GM04503 (cell line): ENCODE results near the gene NAALADL2.
"Not testable (repeated sequence)": the region's sequence is repeated elsewhere in the genome, so short reads cannot be mapped to it uniquely, and the experiment has no call there.

ENCODE experiments used
- DNase-seq: peaks from one replicate; pipeline ENCODE4 v3.0.0-alpha.2; 2012; ENCODE audit warnings: low read depth

Gene NAALADL2

DNA sequence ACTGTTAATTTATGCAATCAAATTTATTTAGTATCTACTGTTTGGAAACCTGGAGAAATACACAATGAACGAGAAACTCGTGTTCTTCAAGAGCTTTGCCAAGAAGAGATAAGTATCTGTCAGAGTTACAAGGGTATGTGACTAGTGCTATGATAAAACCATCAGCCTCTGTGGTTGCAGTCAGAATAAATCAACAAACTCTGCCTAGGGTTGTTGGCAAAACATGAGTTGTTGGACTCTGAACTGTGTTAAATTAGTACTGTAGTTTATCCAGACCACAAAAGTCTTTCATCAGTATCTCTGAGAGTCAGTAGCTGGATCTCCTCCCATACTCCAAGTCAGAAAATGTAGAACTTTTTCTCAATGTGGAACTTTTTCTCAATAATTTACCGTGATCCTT lies 918.4 kb downstream of the NAALADL2 start:
- peak; percentile 46 for DNase-seq

DNA sequence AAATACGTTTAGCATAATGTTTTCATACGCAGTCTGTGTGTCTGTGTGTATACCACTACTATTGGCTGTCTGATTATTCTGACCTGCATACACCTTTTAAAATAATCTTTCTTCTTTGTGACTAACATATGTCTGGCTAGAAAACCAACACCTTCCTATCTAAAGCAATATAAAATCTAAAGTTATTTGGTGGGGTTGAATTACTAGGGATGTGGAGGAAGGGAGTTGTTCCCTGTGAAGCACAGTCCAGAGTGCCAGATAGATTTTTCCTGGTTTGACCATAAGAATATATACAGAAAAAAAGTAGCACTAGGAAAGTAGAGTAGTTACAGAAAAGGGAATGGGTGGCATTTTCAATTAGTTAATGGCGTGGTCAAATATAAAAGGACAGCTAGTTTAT lies 918.8 kb downstream of the NAALADL2 start:
- DNase-seq = no peak

DNA sequence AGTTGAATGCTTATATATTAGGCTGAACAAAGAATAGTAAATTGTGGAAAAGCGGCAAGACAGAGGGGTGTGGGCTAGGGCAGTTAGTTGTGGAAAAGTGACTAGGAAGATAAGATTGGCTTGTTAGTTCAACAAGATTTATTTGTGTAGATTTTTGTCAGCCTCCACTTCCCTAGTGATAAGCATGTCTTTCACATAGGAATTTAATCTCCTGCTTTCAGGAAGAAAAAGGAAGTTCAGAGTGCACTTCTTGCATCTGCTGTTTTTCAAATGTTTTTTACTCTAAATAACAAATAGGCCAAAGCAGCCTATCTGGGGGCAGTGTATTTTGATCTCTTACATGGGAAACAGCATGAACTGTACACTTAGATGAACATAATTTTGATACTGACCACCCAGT lies 919.9 kb downstream of the NAALADL2 start:
- no peak for DNase-seq

DNA sequence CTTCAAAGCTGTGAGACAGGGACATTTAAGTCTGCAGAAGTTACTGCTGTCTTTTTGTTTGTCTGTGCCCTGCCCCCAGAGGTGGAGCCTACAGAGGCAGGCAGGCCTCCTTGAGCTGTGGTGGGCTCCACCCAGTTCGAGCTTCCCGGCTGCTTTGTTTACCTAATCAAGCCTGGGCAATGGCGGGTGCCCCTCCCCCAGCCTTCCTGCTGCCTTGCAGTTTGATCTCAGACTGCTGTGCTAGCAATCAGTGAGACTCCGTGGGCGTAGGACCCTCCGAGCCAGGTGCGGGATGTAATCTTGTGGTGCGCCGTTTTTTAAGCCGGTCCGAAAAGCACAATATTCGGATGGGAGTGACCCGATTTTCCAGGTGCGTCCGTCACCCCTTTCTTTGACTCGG lies 928.0 kb downstream of the NAALADL2 start:
- not testable (repeated sequence) for DNase-seq

DNA sequence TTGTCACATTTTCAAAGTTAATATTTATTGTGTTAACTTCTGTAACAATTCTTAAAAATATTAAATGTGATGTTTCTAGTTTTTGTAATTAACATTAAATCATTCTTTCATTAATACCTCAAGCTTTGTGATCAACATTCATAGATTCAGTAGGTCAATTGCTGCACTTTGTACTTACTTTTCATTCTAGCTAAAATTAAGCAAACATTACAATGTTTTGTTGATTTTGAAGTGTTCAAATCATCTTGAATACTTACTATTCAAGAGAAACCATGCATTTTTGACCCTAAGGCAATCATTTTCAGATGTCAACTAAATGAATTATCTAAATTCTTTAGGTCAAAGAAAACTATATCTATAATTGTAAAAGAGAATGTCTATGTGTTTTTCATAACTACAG lies 933.1 kb downstream of the NAALADL2 start:
- no peak for DNase-seq

DNA sequence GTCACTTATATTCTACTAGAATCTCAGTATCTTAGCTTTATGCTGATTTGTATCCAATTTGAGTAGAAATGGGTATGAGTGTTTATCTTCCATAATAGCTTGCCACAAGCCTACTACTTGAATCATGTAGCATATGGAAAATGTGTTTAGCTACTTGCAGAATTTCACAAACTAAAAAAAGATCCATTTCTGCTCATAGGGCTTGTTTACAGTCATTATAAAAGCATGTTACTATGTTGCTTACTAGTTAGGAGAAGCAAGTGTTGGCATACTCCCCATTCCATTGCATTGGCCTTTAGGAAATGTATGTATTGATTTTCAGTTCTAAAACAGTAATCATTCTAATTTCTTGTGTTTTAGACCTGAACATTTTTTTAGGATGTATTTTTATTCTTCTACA lies 939.2 kb downstream of the NAALADL2 start:
- DNase-seq = no peak

DNA sequence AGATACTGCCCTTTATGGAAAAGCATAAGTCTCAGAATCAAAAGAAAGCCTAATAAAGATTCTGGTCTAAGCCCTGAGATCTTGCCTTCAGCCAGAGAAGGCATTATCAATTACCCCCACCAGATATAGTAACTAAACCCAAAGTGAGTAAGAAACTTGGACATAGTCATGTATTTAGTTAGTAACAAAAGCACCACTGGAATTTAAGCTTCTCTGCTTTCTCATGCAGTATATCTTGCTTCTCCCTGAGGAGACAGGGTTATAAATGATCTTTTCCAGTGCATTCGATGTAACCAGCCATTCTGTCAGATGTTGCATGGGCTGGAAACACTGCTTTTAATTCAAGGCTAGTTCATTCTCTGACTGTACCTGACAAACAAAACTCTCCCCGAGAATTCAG lies 946.7 kb downstream of the NAALADL2 start:
- no peak for DNase-seq

DNA sequence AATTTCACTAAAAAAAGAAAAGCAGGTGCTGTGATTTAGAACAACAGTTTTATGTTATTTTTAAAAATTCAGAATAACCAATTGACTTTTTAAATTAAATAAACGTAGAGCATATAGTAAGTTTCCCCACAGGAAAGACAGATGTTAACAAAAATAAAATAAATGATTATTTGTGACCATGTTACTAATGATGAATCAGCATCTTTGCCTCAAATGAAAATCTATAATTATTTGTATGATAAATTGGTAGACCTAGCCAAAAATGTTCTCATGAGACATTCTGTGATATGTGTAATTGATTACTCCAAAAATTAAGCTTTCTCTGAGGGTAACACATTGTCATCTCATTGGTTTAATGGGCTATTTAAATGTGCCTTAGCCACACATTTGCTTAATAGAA lies 948.0 kb downstream of the NAALADL2 start:
- DNase-seq = no peak

DNA sequence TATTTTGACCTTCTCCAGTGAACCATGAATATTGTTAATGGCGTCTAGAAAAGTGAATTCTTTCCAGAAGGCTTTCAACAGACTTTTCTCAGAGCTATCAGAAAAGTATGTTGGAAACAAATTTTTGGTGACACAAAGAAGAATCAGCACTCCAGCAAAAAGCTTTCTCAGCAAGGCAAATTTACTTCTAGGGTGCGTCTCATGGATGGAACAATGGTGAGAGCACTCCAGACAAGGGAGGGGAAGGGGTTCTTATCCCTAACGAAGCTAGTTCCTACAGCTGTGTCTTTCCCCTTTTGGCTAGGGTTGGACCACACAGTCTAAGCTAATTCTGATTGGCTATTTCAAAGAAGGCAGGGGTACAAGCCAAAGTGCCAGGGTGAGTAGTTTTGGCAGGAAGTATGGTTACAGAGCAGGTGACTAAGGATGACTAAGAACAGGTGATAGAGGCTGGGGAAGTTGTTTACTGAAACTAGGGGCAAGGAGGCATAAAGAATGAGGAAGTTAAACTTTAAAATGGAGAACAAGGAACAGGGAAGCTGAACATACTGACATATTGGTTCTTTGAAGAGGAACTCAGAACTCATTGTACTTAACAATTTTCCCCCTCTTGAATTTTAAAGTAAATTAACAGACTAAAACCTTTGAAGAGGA lies 959.8 kb downstream of the NAALADL2 start:
- no peak for DNase-seq

DNA sequence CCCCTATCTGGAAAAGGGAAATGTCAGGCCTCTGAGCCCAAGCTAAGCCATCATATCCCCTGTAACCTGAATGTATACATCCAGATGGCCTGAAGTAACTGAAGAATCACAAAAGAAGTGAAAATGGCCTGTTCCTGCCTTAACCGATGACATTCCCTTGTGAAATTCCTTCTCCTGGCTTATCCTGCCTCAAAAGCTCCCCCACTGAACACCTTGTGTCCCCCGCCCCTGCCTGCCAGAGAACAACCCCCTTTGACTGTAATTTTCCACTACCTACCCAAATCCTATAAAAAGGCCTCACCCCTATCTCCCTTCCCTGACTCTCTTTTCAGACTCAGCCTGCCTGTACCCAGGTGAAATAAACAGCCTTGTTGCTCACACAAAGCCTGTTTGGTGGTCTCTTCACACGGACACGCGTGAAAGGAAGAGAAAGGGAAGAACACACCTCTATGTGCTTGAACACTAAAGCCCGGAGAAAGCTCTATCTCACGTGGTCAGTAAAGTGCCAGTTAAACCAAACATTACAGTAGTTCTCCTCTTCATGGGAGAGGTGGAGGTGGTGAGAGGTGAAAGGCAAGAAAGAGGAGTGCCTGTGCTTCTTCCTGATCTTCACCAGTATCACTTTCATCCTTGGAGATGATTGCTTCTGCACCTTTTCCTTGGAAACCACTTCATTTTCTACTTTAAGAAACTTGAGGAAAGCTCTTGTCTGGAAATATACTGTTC lies 963.8 kb downstream of the NAALADL2 start:
- not testable (repeated sequence) for DNase-seq

DNA sequence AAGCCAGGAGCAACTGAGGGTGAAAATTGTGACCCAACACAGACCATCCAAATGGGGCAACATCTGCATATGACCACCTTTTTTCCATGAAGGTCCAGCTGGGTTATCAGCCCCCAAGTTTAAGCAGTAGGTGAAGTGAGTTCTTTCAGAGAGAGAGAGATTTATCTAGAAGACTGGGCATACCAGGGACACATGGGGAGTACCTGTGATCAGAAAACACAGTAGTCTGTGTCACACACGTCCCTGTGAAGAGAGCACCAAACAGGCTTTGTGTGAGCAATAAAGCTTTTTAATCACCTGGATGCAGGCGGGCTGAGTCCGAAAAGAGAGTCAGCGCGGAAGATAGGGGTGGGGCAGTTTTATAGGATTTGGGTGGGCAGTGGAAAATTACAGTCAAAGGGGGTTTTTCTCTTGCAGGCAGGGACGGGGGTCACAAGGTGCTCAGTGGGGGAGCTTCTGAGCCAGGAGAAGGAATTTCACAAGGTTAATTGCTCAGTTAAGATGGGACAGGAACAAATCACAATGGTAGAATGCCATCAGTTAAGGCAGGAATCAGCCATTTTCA lies 966.0 kb downstream of the NAALADL2 start:
- not testable (repeated sequence) for DNase-seq

DNA sequence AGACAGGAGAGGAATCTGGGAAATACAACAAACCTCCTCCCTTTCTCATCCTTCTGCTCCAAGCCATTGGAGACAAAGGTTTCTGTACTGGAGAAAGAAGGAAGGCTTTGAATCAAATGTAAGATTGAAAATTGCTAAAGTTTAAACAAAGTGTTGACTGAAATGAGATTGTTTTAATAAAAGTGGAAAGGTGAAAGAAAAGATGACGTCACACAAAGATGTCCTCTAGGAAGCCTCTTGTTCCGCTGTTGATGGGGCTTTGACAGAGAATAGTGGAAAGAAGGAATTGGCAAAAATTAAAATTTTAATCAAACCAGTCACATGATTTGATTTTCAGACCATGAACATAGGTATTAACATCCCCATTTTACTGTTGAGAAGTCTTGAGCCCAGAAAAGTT lies 967.6 kb downstream of the NAALADL2 start:
- no peak for DNase-seq

DNA sequence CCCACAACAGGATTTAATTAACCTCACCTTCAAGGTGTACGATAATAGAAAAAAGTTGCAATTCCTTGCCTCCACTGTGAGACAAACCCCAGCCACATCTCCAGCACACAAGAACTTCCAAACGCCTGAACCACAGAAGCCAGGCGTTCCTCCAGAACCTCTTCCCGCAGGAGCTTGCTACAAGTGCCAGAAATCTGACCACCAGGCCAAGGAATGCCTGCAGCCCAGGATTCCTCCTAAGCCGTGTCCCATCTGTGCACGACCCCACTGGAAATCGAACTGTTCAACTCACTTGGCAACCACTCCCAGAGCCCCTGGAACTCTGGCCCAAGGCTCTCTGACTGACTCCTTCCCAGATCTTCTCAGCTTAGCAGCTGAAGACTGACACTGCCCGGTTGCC lies 970.7 kb downstream of the NAALADL2 start:
- not testable (repeated sequence) for DNase-seq

DNA sequence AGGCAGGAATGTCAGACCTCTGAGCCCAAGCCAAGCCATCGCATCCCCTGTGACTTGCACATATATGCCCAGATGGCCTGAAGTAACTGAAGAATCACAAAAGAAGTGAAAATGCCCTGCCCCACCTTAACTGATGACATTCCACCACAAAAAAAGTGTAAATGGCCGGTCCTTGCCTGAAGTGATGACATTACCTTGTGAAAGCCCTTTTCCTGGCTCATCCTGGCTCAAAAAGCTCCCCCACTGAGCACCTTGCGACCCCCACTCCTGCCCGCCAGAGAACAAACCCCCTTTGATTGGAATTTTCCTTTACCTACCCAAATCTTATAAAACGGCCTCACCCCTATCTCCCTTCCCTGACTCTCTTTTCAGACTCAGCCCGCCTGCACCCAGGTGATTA lies 976.6 kb downstream of the NAALADL2 start:
- DNase-seq = not testable (repeated sequence)

DNA sequence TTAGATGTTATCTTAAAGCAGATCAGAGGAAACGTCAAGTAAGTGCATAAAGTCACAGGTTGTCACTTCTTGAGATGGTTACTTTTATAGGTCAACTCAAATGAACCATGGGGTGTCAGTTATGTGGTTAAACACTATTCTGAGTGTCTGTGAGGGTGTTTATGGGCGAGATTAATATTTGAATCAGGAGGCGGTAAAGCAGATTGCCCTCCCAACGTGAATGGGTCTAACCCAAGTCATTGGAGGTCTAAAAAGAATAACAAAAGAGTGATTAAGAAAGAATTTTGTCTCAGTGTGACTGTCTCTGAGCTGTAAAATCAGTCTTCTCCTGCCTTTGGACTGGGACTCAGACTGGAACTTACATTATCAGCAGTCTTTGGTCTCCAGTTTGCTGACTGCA lies 977.5 kb downstream of the NAALADL2 start:
- DNase-seq = no peak

DNA sequence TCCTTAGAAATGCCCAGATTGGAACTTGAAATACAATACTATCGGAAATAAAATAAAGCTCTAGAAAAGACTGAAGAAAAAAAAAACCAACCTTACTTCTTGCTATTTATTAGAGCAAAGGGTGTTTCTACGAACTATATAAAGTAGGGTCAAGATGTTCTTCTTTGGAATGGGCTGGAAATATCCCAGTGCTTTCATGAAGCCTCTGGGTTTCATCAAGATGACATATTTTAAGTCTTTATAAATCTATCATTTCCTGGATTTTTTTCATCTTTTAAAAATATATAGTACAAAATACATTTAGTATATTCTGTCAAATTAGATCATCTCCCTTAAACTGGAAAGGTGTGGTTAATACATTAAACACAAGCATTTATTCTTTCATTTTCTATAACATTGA lies 978.8 kb downstream of the NAALADL2 start:
- DNase-seq = no peak

DNA sequence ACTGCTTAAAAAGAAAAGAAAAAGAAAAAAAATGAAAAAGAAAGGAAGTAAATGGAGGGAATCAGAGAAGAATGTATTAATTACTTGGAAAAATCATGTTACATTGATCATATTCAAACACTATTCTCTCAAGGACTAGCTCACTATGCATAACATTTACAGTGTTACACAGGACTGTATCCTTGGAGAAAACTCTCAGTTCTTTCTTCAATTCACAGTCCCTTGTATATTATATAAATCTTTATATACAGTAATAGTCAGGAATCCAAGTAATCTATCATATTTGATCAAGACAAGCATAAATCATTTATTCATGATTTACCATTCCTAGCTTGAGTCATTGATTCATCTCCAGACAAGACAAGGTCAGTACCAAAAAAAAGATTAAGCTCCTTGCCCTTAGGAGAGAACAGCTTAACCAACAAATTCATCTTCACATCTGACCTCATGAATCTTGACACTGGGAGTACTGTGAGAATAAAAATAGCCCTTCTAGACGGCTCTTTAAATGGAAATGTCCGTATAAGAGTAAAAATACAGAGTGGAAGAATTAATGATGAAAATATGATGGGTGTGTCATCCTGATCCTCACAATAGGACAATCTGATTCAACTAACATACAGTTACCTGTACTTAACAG lies 980.4 kb downstream of the NAALADL2 start:
- DNase-seq = no peak

DNA sequence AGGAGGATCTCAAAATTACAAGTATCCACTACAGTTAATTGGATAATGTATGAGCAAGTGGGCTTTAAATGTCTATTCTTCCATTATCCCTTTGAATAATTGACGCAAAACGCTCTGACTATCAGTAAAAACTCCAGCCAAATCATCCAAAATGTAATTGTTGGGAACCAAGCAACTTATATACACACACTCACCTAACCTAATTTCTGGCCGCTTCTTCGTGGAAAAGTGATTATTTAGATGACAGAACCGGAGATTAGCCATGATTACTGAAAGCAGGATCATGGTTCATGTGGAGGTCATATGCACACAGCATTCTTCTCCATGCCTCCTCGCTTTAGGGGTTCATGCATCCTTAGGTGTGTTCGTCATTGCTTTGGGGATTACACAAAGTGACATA lies 992.4 kb downstream of the NAALADL2 start:
- no peak for DNase-seq

DNA sequence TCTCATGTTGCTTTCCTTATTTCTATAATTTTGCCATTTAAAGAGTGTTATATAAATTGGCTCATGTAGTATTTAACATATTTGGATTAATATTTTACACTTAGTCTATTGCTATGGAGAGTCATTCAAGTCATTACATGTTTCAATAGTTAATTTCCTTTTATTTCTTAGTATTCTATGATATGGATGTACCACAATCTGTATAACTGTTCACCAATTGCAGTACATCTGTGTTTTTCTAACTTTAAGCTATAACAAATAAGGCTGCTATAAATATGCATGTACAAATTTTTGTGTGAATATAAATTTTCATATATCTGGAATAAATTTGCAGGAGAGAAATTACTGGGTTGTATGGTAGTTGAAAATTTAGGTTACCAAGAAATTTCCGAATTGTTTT lies 993.4 kb downstream of the NAALADL2 start:
- DNase-seq = no peak

DNA sequence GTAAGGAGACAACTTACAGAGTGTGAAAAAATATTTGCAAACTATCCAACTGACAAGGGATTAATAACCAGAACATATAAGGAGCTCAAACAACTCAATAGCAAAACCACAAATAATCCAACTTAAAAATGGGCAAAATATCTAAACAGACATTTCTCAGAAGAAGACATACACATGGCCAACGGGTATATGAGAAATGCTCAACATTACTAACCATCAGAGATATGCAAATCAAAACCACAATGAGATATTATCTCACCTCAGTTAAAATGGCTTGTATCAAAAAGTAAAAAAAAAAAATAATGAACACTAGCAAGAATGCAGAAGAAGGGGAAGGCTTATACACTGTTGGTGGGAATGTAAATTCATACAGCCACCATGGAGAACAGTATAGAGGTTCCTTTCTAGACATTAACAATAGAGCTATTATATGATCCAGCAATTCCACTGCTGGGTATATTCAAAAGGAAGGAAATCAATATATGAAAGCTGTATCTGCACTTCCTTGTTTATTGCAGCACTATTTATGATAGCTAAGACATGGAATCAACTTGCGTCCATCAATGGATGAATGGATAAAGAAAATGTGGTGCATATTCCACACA lies 998.6 kb downstream of the NAALADL2 start:
- DNase-seq = no peak
